SU-DHL-6 (cell line): ENCODE results near the gene WSB2.

Experiments
- EZH2phosphoT487 ChIP-seq: fragments of 200-600 bp; sonication (generic), shearing (Covaris generic); conservative IDR thresholded peaks from 2 replicates; pipeline ENCODE4 v1.6.1; 2018; ENCODE audit warnings: mild to moderate bottlenecking, antibody characterized with exemption, low read length, moderate library complexity, mixed read lengths
- TF ChIP-seq, protein P1 (sequence below): fragments of 200-600 bp; sonication (generic); IDR thresholded peaks from one replicate; pipeline ENCODE4 v1.5.1; 2017; ENCODE audit warnings: antibody characterized with exemption, mild to moderate bottlenecking, low read length, moderate library complexity; ENCODE audit not compliant: insufficient read depth, poor library complexity, severe bottlenecking

DNA sequence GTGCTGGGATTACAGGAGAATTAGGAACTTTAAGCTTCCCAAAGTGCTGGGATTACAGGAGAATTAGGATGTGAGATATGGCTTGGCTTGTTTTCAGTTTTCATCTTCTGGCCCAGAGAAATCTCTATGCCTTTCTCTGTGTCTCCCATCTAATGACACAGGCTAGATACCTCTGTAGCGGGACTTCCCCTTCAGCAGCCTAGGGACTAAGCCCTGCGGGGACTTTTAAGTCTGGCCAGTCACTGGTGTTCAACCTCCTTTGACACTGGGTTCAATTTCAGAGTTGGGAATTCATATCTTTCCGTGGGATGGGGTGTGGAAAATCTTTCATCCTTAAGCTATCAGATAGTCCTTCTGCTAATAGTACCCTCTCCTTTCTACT, 38.3 kb downstream of the WSB2 start:
- TF ChIP-seq, protein P1, sequence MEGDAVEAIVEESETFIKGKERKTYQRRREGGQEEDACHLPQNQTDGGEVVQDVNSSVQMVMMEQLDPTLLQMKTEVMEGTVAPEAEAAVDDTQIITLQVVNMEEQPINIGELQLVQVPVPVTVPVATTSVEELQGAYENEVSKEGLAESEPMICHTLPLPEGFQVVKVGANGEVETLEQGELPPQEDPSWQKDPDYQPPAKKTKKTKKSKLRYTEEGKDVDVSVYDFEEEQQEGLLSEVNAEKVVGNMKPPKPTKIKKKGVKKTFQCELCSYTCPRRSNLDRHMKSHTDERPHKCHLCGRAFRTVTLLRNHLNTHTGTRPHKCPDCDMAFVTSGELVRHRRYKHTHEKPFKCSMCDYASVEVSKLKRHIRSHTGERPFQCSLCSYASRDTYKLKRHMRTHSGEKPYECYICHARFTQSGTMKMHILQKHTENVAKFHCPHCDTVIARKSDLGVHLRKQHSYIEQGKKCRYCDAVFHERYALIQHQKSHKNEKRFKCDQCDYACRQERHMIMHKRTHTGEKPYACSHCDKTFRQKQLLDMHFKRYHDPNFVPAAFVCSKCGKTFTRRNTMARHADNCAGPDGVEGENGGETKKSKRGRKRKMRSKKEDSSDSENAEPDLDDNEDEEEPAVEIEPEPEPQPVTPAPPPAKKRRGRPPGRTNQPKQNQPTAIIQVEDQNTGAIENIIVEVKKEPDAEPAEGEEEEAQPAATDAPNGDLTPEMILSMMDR: no peak
- TF ChIP-seq EZH2phosphoT487: no peak
